Measurements from ENCODE around the gene CAND2.

- TF ChIP-seq CTCF (IDR thresholded peaks at IDR 0.05) (no peak), POLR2A (IDR thresholded peaks at IDR 0.05) (no peak)
Measured at GRCh38 chr3:12839156-12839946, 42.9 kb downstream of the CAND2 start.
